HepG2 (cell line): ENCODE results near the gene CRKL.

Experiments used
- JUNB ChIP-seq: sonication (generic); formaldehyde crosslinking; IDR thresholded peaks from 2 replicates; pipeline ENCODE4 v1.8.0; 2022; ENCODE audit warnings: missing genetic modification reagents, mild to moderate bottlenecking, borderline replicate concordance
- PPARG ChIP-seq: conservative IDR thresholded peaks from 2 replicates; pipeline ENCODE4 v1.6.1; 2016; ENCODE audit warnings: missing biosample characterization, missing genetic modification reagents
- TF ChIP-seq, protein P1 (sequence below): sonication (generic); formaldehyde crosslinking; IDR thresholded peaks from 2 replicates; pipeline ENCODE4 v1.4.0; 2020; ENCODE audit warnings: low read depth, mild to moderate bottlenecking, missing genetic modification reagents
- TF ChIP-seq, protein P2 (sequence below): sonication (generic); formaldehyde crosslinking; IDR thresholded peaks from 2 replicates; pipeline ENCODE4 v1.4.0; 2020; ENCODE audit warnings: missing genetic modification reagents, borderline replicate concordance
- TF ChIP-seq, protein P3 (sequence below): sonication (generic); formaldehyde crosslinking; IDR thresholded peaks from 2 replicates; pipeline ENCODE4 v1.4.0; 2020; ENCODE audit warnings: missing genetic modification reagents
- TF ChIP-seq, protein P4 (sequence below): sonication (generic); formaldehyde crosslinking; IDR thresholded peaks from 2 replicates; pipeline ENCODE4 v1.5.0; 2020; ENCODE audit warnings: mild to moderate bottlenecking, missing genetic modification reagents, moderate library complexity

DNA sequence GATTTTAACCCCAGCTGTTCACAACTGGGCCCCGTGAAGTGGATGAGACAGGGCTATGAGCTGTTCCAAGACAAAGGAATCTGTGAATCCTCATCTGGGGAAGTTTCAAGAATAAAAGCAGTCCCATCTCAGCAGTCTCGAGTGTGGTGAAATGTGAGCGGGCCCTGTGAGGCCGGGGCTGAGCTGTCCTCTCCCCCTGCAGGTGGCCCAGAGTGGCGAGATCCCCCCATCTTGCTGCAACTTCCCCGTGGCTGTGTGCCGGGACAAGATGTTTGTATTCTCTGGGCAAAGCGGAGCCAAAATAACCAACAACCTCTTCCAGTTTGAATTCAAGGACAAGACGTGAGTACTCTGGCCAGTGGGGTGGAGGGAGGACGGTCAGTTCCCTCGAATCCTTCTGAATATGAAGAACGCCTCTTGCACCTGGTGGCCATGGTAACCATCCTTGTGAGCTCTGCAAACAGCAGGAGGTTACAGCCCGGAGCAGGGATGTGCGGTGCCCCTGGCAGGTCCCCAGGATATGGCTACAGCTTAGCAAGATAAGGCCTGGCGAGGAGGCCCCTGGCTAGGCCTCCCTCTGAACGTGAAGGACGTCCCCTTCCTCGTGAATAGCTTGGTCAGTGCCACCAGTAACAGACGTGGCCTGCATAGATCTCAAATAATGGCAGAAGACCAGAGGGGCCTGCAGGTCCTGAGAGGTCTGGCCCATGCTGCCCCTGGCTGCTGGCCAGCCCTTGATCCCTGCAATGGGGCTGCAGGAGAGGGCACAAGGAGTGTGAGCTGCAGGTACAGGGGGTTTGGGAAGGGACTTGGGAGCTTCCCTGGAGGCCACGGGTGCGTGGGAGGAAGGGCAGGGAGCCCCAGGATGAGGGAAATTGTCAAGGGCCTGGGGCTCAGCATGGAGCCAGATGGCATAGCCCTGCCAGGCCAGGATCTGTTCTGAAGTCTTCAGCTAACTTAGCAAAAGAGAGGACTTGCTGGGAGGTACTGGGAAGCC is 73.3 kb downstream of the CRKL start:
- TF ChIP-seq, protein P1, sequence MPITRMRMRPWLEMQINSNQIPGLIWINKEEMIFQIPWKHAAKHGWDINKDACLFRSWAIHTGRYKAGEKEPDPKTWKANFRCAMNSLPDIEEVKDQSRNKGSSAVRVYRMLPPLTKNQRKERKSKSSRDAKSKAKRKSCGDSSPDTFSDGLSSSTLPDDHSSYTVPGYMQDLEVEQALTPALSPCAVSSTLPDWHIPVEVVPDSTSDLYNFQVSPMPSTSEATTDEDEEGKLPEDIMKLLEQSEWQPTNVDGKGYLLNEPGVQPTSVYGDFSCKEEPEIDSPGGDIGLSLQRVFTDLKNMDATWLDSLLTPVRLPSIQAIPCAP (CRISPR knock-in tag): no peak
- TF ChIP-seq, protein P2, sequence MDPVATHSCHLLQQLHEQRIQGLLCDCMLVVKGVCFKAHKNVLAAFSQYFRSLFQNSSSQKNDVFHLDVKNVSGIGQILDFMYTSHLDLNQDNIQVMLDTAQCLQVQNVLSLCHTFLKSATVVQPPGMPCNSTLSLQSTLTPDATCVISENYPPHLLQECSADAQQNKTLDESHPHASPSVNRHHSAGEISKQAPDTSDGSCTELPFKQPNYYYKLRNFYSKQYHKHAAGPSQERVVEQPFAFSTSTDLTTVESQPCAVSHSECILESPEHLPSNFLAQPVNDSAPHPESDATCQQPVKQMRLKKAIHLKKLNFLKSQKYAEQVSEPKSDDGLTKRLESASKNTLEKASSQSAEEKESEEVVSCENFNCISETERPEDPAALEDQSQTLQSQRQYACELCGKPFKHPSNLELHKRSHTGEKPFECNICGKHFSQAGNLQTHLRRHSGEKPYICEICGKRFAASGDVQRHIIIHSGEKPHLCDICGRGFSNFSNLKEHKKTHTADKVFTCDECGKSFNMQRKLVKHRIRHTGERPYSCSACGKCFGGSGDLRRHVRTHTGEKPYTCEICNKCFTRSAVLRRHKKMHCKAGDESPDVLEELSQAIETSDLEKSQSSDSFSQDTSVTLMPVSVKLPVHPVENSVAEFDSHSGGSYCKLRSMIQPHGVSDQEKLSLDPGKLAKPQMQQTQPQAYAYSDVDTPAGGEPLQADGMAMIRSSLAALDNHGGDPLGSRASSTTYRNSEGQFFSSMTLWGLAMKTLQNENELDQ (CRISPR knock-in tag): no peak
- TF ChIP-seq PPARG (CRISPR knock-in tag) (no peak), JUNB (CRISPR knock-in tag) (no peak)
- TF ChIP-seq, protein P3, sequence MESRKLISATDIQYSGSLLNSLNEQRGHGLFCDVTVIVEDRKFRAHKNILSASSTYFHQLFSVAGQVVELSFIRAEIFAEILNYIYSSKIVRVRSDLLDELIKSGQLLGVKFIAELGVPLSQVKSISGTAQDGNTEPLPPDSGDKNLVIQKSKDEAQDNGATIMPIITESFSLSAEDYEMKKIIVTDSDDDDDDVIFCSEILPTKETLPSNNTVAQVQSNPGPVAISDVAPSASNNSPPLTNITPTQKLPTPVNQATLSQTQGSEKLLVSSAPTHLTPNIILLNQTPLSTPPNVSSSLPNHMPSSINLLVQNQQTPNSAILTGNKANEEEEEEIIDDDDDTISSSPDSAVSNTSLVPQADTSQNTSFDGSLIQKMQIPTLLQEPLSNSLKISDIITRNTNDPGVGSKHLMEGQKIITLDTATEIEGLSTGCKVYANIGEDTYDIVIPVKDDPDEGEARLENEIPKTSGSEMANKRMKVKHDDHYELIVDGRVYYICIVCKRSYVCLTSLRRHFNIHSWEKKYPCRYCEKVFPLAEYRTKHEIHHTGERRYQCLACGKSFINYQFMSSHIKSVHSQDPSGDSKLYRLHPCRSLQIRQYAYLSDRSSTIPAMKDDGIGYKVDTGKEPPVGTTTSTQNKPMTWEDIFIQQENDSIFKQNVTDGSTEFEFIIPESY (CRISPR knock-in tag): no peak
- TF ChIP-seq, protein P4, sequence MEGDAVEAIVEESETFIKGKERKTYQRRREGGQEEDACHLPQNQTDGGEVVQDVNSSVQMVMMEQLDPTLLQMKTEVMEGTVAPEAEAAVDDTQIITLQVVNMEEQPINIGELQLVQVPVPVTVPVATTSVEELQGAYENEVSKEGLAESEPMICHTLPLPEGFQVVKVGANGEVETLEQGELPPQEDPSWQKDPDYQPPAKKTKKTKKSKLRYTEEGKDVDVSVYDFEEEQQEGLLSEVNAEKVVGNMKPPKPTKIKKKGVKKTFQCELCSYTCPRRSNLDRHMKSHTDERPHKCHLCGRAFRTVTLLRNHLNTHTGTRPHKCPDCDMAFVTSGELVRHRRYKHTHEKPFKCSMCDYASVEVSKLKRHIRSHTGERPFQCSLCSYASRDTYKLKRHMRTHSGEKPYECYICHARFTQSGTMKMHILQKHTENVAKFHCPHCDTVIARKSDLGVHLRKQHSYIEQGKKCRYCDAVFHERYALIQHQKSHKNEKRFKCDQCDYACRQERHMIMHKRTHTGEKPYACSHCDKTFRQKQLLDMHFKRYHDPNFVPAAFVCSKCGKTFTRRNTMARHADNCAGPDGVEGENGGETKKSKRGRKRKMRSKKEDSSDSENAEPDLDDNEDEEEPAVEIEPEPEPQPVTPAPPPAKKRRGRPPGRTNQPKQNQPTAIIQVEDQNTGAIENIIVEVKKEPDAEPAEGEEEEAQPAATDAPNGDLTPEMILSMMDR (CRISPR knock-in tag): no peak
